Ovary (tissue), 9 donors: ENCODE results near the gene LARGE2. TPM values are rescaled to one million over a fixed set of nuclear protein-coding genes. Genes with fewer than 3 reads are reported as not detected.

Experiments
- DNase-seq, 5 donors: peaks; one replicate each; pipeline ENCODE4 v3.0.0-alpha.2; 2019 to 2020
- H3K27ac ChIP-seq, 2 donors: fragments of 200-600 bp; one replicate each; pipeline versions ENCODE4 v1.5.1 to v1.8.0; 2019 to 2022
- H3K27me3 ChIP-seq: fragments of 200-600 bp; one replicate; pipeline ENCODE4 v1.8.0; 2022
- H3K36me3 ChIP-seq: fragments of 200-600 bp; sonication (generic); one replicate; pipeline ENCODE4 v1.5.1; 2019
- H3K4me1 ChIP-seq: one replicate; pipeline ENCODE4 v1.8.1; 2013; ENCODE audit warnings: mild to moderate bottlenecking, moderate library complexity; ENCODE audit not compliant: insufficient read depth
- H3K4me3 ChIP-seq: fragments of 200-600 bp; sonication (generic); one replicate; pipeline ENCODE4 v1.5.1; 2017
- H3K9me3 ChIP-seq, 2 donors: fragments of 200-600 bp in 1 of 2; sonication (generic) in 1 of 2; one replicate each; pipeline versions ENCODE4 v1.5.1 to v1.8.1; 2013 to 2019; ENCODE audit warnings: mild to moderate bottlenecking in 1 of 2, moderate library complexity in 1 of 2
- CTCF ChIP-seq, 3 donors: fragments of 450-650 bp in 2 of 3; fragments of 200-600 bp in 1 of 3; IDR thresholded peaks; one replicate each; pipeline versions ENCODE4 v1.5.1 to v1.8.0; 2016 to 2022; ENCODE audit warnings: antibody characterized with exemption in 3 of 3, mild to moderate bottlenecking in 1 of 3
- EP300 ChIP-seq: sonication (generic); formaldehyde crosslinking; IDR thresholded peaks from one replicate; pipeline ENCODE4 v1.6.1; 2017; ENCODE audit warnings: antibody characterized with exemption
- POLR2A ChIP-seq: fragments of 450-650 bp; IDR thresholded peaks from one replicate; pipeline ENCODE4 v1.6.1; 2017; ENCODE audit warnings: antibody characterized with exemption, mild to moderate bottlenecking, moderate library complexity
- WGBS, 3 donors: extraction: QIAGEN DNeasy Blood & Tissue Kit in 1 of 3; methylation state at CpG; one replicate each; pipeline versions ENCODE4 v1.1.5 to v1.1.7; 2013 to 2017; 5-methylcytosine and 5-hydroxymethylcytosine counted together
- intact Hi-C, 4 donors: fragments of 100-400 bp; cut with DNase I; formaldehyde crosslinking; loops; one replicate each; pipeline versions ENCODE4 v1.11.0 to v1.15.1; 2022 to 2023
- polyA plus RNA-seq, 2 donors: library from polyadenylated mRNA; stranded (reverse); fragments of 200-250 nt in 1 of 2; fragments of 350-450 nt in 1 of 2; fragmentation: Illumina TruSeq in 1 of 2; extraction: RNeasy Lipid Tissue Mini Kit (QIAGEN cat#74804) in 1 of 2; gene quantifications; one replicate each; pipeline ENCODE4 v1.2.3, GENCODE V29; 2013 to 2014
- total RNA-seq, 7 donors: library from RNA; depleted of rRNA in 2 of 7; stranded (reverse); fragments of >200 nt in 2 of 7; fragmentation: NEBNext Ultra II Directional in 3 of 7; extraction: Animal tissue kit (Norgen Biotek cat#: 25700) in 3 of 7; gene quantifications; one replicate each; pipeline versions ENCODE4 v1.1.0 to v1.2.4, GENCODE V29; 2016 to 2023
- donor health status: DM: no; HTN: no; CAD: no; lungs with moderate emphysema.
- donor health status: DM: no; HTN: no; CAD: no.
- donor health status: Bipolar disorder and iron deficiency.
- donor health status: DM: yes; HTN: yes; CAD: no.
- donor health status: DM: no; HTN: no; CAD: no.
- donor health status: DM: yes; HTN: yes; CAD: no.

The LARGE2 gene
- total and polyA plus RNA-seq, 9 donors: 0.42 to 8.0 (median 3.2) TPM

GRCh38 chr11:45917286-45917622 is 5.2 kb upstream of the LARGE2 start:
- intact Hi-C loops: no loop called here
- no peaks in the 10 kb centered on the region for H3K4me1 ChIP-seq
- peak overlapping the region; percentile 86 for H3K4me3 ChIP-seq
- peak overlapping the region; percentile 4 to 83 for H3K27ac ChIP-seq
- DNase-seq: no peak
- no peaks in the 10 kb centered on the region for H3K36me3 ChIP-seq
- H3K27me3 ChIP-seq: no peaks in the 10 kb centered on the region
- no peaks in the 10 kb centered on the region for H3K9me3 ChIP-seq
- WGBS, 3 donors: 3 to 7% (median 4%) methylated on average over 16 of the region's 16 CpGs
- TF ChIP-seq EP300: no peak
- TF ChIP-seq POLR2A: no peak
- no peak for TF ChIP-seq CTCF (IDR thresholded peaks at IDR 0.05)

- peak within 1 kb of the TSS; percentile 86 for H3K4me3 ChIP-seq
- TF ChIP-seq CTCF (IDR thresholded peaks at IDR 0.05) (peak in 1 of 3 donors; percentile 14), EP300 (peak; percentile 15), POLR2A (peak; percentile 86)
- no peaks in the 10 kb centered on the region for H3K27me3 ChIP-seq
- peak; percentile 96 to 98 (median 98) for DNase-seq
- WGBS, 3 donors: 0 to 1% (median 1%) methylated on average over 42 to 45 of the region's 45 CpGs
- no peaks in the 10 kb centered on the region for H3K36me3 ChIP-seq
- H3K9me3 ChIP-seq: no peaks in the 10 kb centered on the region
- no peaks in the 10 kb centered on the region for H3K4me1 ChIP-seq
- intact Hi-C loops: loop anchor here in 1 of 4 donors (2.0 kb wide), 1 partner anchor 71 kb away; the partner anchor contains the start of gene CRY2
- peak within 1 kb of the TSS; percentile 16 to 83 for H3K27ac ChIP-seq
Measured at GRCh38 chr11:45917623-45918330, 4.7 kb upstream of the LARGE2 start, which contains the start of gene PEX16. PEX16 (minus strand) TSS chr11:45917877; CDS start chr11:45917811, 66 bp downstream.

GRCh38 chr11:45918331-45918941 is 4.0 kb upstream of the LARGE2 start:
- intact Hi-C loops: loop anchor here in 1 of 4 donors (2.0 kb wide), 1 partner anchor 72 kb away; the partner anchor contains the start of gene CRY2
- 0 to 1% (median 0%) methylated on average over 36 to 38 of the region's 38 CpGs for WGBS, 3 donors
- peak; percentile 80 for TF ChIP-seq POLR2A
- TF ChIP-seq CTCF (IDR thresholded peaks at IDR 0.05): no peak
- no peak for TF ChIP-seq EP300
- Histone ChIP-seq H3K9me3 (no peaks in the 10 kb centered on the region), H3K27me3 (no peaks in the 10 kb centered on the region), H3K27ac (peak overlapping the region; percentile 16 to 83), H3K4me1 (no peaks in the 10 kb centered on the region), H3K4me3 (peak overlapping the region; percentile 86), H3K36me3 (no peaks in the 10 kb centered on the region)
- peak; percentile 81 to 88 (median 85) for DNase-seq

- H3K27me3 ChIP-seq: no peaks in the 10 kb centered on the region
- H3K4me3 ChIP-seq: peak overlapping the region; percentile 86
- TF ChIP-seq POLR2A (no peak), EP300 (no peak), CTCF (IDR thresholded peaks at IDR 0.05) (no peak)
- no peaks in the 10 kb centered on the region for H3K9me3 ChIP-seq
- intact Hi-C loops: loop anchor here in 1 of 4 donors (2.0 kb wide), 1 partner anchor 72 kb away; the partner anchor contains the start of gene CRY2
- DNase-seq: peak in 3 of 5 donors; percentile 16 to 39 (median 28)
- no peaks in the 10 kb centered on the region for H3K4me1 ChIP-seq
- 57 to 61% (median 59%) methylated on average over 7 of the region's 7 CpGs for WGBS, 3 donors
- H3K36me3 ChIP-seq: no peaks in the 10 kb centered on the region
- H3K27ac ChIP-seq: peak overlapping the region; percentile 6 to 16
Measured at GRCh38 chr11:45918962-45919675, 3.3 kb upstream of the LARGE2 start.
